Stomach (tissue), 4 donors: Measurements from ENCODE around the gene CHST9.

Experiments used
- CTCF ChIP-seq, 7 experiments: fragments of 450-650 bp in 4 of 7; fragments of 200-600 bp in 3 of 7; sonication (generic) in 3 of 7; IDR thresholded peaks; one replicate each; pipeline ENCODE4 v1.5.1; 2016 to 2019; ENCODE audit warnings: antibody characterized with exemption in 7 of 7, control low read depth in 2 of 7, mild to moderate bottlenecking in 1 of 7
- EP300 ChIP-seq: sonication (generic); formaldehyde crosslinking; IDR thresholded peaks from one replicate; pipeline ENCODE4 v1.6.1; 2017; ENCODE audit warnings: antibody characterized with exemption
- POLR2A ChIP-seq, 4 donors: fragments of 450-650 bp; IDR thresholded peaks; one replicate each; pipeline ENCODE4 v1.6.1; 2016; ENCODE audit warnings: antibody characterized with exemption in 4 of 4, control low read depth in 2 of 4, mild to moderate bottlenecking in 1 of 4, moderate library complexity in 1 of 4
- POLR2AphosphoS5 ChIP-seq, 3 donors: sonication (generic); formaldehyde crosslinking; IDR thresholded peaks; one replicate each; pipeline ENCODE4 v1.6.1; 2016; ENCODE audit warnings: antibody characterized with exemption in 3 of 3

- TF ChIP-seq CTCF (IDR thresholded peaks at IDR 0.05): no peak
- TF ChIP-seq POLR2A (IDR thresholded peaks at IDR 0.05): no peak
- no peak for TF ChIP-seq EP300
- TF ChIP-seq POLR2AphosphoS5 (IDR thresholded peaks at IDR 0.05): no peak
Measured at GRCh38 chr18:27113358-27113757, 71.8 kb downstream of the CHST9 start.
